ENCODE data around the gene IL36RN.

GRCh38 chr2:113061896-113062770 is 3.1 kb downstream of the IL36RN start:
- TF ChIP-seq CTCF (IDR thresholded peaks at IDR 0.05) (no peak), POLR2AphosphoS5 (IDR thresholded peaks at IDR 0.05) (no peak), EP300 (IDR thresholded peaks at IDR 0.05) (no peak)
